Progenitor cell of endocrine pancreas (in vitro differentiated cells): Measurements from ENCODE around the gene SH3PXD2B. TPM values are rescaled to one million over a fixed set of nuclear protein-coding genes. Genes with fewer than 3 reads are reported as not detected.
"Not testable (repeated sequence)": the region's sequence is repeated elsewhere in the genome, so short reads cannot be mapped to it uniquely, and the experiment has no call there.

Source experiments
- DNase-seq: peaks from one replicate; pipeline ENCODE4 v3.0.0; 2021; ENCODE audit warnings: low spot score; ENCODE audit not compliant: unreplicated experiment
- H3K27ac Mint-ChIP-seq: 2 replicates; pipeline ENCODE4 v1.8.0; 2021; ENCODE audit warnings: mild to moderate bottlenecking, moderate library complexity, mixed read lengths
- H3K27me3 Mint-ChIP-seq: 2 replicates; pipeline ENCODE4 v1.8.0; 2021; ENCODE audit warnings: mixed read lengths
- H3K36me3 Mint-ChIP-seq: 2 replicates; pipeline ENCODE4 v1.8.0; 2022; ENCODE audit warnings: mixed read lengths; ENCODE audit not compliant: insufficient read depth
- H3K4me1 Mint-ChIP-seq: 2 replicates; pipeline ENCODE4 v1.8.0; 2021; ENCODE audit warnings: low read depth, mixed read lengths
- H3K4me3 Mint-ChIP-seq: 2 replicates; pipeline ENCODE4 v1.8.0; 2021; ENCODE audit warnings: low read depth, mild to moderate bottlenecking, moderate library complexity, mixed read lengths
- H3K9me3 Mint-ChIP-seq: 2 replicates; pipeline ENCODE4 v1.8.0; 2021; ENCODE audit warnings: low read depth, mixed read lengths
- total RNA-seq: library from RNA; stranded (reverse); gene quantifications from 2 replicates; pipeline ENCODE4 v1.2.1, GENCODE V29; 2021
- TF ChIP-seq, protein P1 (sequence below): fragments of 200-600 bp; sonication (generic); IDR thresholded peaks from one replicate; pipeline ENCODE4 v1.5.0; 2021; ENCODE audit warnings: antibody characterized with exemption, mild to moderate bottlenecking; ENCODE audit not compliant: unreplicated experiment

SH3PXD2B gene
- total RNA-seq, 1 donor from 2014 or later, result 79.8 TPM

DNA sequence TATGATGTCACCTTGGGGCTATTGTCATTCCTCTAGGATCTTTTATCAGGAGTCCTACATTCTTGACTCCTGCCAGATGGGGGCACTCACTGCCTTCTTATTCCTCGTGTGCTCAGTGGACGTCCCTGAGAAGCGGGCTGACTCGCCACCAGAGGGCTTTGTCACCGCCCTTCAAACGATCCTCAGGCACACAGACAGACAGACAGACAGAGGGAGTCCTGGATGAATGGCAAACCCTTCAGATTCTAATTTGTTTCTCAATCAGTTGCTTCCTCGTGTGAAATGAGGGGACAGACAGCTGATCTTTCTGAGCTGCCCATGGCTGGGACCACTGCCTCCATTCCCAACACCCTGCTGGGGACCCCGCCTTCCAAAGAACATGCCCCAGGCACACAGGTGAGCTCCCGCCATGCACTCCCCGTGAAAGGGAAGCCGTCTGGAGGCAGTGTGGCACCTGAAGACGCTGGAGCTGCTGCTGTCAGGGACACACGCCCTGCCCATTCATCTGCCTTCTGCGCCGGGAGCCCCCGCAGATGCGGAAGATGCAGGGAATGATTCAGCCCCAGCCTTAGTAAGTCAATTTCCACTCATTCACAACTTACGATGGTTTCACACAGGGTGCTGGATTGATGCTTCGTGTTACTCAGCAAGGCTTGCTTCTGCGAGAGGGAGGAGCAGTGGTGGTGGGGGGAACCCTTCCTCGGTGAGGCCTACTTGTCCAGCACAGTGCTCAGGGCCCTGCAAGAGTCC, 24.9 kb upstream of the SH3PXD2B start:
- Mint-ChIP-seq H3K27ac (peak overlapping the region; percentile 51), H3K9me3 (no peaks in the 10 kb centered on the region), H3K4me3 (no peak overlapping the region), H3K4me1 (no peaks in the 10 kb centered on the region), H3K36me3 (no peaks in the 10 kb centered on the region), H3K27me3 (peaks cover 21% of the 10 kb centered on the region)
- TF ChIP-seq, protein P1, sequence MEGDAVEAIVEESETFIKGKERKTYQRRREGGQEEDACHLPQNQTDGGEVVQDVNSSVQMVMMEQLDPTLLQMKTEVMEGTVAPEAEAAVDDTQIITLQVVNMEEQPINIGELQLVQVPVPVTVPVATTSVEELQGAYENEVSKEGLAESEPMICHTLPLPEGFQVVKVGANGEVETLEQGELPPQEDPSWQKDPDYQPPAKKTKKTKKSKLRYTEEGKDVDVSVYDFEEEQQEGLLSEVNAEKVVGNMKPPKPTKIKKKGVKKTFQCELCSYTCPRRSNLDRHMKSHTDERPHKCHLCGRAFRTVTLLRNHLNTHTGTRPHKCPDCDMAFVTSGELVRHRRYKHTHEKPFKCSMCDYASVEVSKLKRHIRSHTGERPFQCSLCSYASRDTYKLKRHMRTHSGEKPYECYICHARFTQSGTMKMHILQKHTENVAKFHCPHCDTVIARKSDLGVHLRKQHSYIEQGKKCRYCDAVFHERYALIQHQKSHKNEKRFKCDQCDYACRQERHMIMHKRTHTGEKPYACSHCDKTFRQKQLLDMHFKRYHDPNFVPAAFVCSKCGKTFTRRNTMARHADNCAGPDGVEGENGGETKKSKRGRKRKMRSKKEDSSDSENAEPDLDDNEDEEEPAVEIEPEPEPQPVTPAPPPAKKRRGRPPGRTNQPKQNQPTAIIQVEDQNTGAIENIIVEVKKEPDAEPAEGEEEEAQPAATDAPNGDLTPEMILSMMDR, result peak; percentile 90
- peak; percentile 61 for DNase-seq

DNA sequence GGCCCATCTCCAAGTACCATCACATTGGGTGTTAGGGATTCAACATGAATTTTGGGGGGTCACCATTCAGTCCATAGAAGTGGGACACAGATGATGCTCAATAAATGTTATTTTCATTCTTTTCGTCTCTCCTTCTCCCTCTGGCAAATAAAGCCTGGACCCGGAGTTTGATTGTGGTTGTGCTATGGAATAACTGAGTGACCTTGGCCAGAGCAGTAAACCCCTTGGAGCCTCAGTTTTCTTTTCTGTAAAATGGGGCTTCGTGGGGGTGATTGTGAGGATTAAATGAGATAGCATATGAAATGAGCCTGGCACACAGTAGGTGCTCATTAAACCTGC, 24.3 kb upstream of the SH3PXD2B start:
- DNase-seq, H3K9me3 Mint-ChIP-seq, H3K27ac Mint-ChIP-seq, H3K4me3 Mint-ChIP-seq, H3K4me1 Mint-ChIP-seq, H3K36me3 Mint-ChIP-seq: not testable (repeated sequence)
- H3K27me3 Mint-ChIP-seq, result peaks cover 22% of the 10 kb centered on the region

DNA sequence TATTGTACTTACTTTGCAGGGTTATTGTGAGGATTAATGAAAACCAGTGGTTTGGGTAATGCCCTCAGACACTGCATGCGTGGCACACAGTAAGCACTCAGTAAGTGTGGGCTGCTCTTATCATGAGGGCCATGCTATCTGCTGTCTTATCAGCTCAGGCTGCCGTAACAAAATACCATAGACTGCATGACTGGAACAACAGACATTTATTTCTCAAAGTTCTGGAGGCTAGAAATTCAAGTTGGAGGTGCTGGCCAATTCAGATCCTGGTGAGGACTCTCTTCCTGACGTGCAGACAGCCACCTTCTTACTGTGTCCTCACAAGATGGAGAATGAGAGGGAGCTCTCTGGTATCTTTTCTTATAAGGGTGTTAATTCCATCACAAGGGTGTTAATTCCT, 23.9 kb upstream of the SH3PXD2B start:
- TF ChIP-seq, protein P1, result no peak
- H3K36me3 Mint-ChIP-seq, result no peaks in the 10 kb centered on the region
- no peak for DNase-seq
- H3K27ac Mint-ChIP-seq, result no peak overlapping the region
- H3K4me1 Mint-ChIP-seq, result no peaks in the 10 kb centered on the region
- no peak overlapping the region for H3K4me3 Mint-ChIP-seq
- H3K9me3 Mint-ChIP-seq, result no peaks in the 10 kb centered on the region
- H3K27me3 Mint-ChIP-seq, result peaks cover 26% of the 10 kb centered on the region

DNA sequence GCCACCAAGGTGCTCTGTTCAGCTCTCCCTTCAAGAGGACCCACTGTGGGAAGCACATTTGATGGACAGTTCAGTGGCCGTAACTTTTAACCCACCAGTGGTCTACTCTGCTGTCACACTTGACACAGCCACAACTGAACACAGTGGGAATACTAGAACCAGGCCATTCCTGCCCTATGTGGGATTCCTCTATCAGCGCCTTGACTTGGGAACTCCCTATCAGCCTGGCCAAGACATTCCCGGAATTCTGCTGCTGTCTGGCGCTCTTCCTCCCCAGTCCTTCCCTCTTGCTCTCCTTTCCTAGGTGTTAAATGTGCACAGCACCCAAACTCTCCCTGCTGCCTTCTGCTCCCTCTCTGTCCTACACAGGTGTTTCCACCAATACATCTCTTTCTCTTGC, 23.1 kb upstream of the SH3PXD2B start:
- Mint-ChIP-seq H3K4me3 (no peak overlapping the region), H3K36me3 (no peaks in the 10 kb centered on the region), H3K27me3 (peaks cover 21% of the 10 kb centered on the region), H3K27ac (no peak overlapping the region), H3K4me1 (no peaks in the 10 kb centered on the region), H3K9me3 (no peaks in the 10 kb centered on the region)
- no peak for DNase-seq
- TF ChIP-seq, protein P1, result no peak

DNA sequence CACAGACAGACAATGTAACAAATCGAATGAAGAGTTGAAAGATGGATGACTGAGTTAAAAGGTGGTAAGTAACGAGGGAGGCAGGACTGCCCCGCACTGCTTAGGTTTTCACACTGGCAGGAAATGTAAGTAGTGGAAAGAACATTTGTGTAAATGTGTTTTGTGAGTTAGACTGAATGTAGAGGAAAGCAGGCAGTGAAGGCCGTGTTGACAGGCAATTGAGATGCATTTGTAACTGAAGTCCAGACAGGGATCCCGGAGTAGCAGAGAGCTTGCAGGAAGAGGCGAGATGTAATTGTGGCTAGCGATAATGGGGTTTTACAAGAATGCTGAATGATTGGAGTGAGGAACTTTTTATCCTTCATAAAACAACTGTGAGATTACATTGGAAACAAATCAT, 20.0 kb upstream of the SH3PXD2B start:
- H3K9me3 Mint-ChIP-seq, result no peaks in the 10 kb centered on the region
- no peak for DNase-seq

More for the DNA sequence above, 20.0 kb upstream of the SH3PXD2B start:
- no peak overlapping the region for H3K27ac Mint-ChIP-seq
- H3K27me3 Mint-ChIP-seq, result peaks cover 25% of the 10 kb centered on the region
- TF ChIP-seq, protein P1, result no peak
- H3K4me1 Mint-ChIP-seq, result no peaks in the 10 kb centered on the region
- no peaks in the 10 kb centered on the region for H3K36me3 Mint-ChIP-seq
- H3K4me3 Mint-ChIP-seq, result no peak overlapping the region
